Uterus (tissue), 2 donors: ENCODE measurements around the gene UBE2E3.

Source experiments
- POLR2A ChIP-seq, 2 donors: fragments of 450-650 bp; IDR thresholded peaks; one replicate each; pipeline ENCODE4 v1.6.1; 2016; ENCODE audit warnings: antibody characterized with exemption in 2 of 2, mild to moderate bottlenecking in 1 of 2, moderate library complexity in 1 of 2
- TF ChIP-seq, protein P1 (sequence below), 4 experiments: fragments of 200-600 bp in 2 of 4; fragments of 450-650 bp in 2 of 4; sonication (generic) in 2 of 4; IDR thresholded peaks; one replicate each; pipeline ENCODE4 v1.5.1; 2016 to 2019; ENCODE audit warnings: antibody characterized with exemption in 4 of 4, mild to moderate bottlenecking in 2 of 4, moderate library complexity in 1 of 4

GRCh38 chr2:180944372-180944771 is 36.0 kb upstream of the UBE2E3 start:
- TF ChIP-seq, protein P1, sequence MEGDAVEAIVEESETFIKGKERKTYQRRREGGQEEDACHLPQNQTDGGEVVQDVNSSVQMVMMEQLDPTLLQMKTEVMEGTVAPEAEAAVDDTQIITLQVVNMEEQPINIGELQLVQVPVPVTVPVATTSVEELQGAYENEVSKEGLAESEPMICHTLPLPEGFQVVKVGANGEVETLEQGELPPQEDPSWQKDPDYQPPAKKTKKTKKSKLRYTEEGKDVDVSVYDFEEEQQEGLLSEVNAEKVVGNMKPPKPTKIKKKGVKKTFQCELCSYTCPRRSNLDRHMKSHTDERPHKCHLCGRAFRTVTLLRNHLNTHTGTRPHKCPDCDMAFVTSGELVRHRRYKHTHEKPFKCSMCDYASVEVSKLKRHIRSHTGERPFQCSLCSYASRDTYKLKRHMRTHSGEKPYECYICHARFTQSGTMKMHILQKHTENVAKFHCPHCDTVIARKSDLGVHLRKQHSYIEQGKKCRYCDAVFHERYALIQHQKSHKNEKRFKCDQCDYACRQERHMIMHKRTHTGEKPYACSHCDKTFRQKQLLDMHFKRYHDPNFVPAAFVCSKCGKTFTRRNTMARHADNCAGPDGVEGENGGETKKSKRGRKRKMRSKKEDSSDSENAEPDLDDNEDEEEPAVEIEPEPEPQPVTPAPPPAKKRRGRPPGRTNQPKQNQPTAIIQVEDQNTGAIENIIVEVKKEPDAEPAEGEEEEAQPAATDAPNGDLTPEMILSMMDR (IDR thresholded peaks at IDR 0.05), result no peak
- no peak for TF ChIP-seq POLR2A (IDR thresholded peaks at IDR 0.05)
